ENCODE measurements around the gene CADM2.
A peak's percentile ranks its signal among the peaks of the same experiment; 100 is the strongest.

Gene CADM2

GRCh38 chr3:85576697-85577200 is 618.0 kb downstream of the CADM2 start:
- Histone ChIP-seq H3K36me3 (ENCODE audit: insufficient read depth, low read length) (no peaks in the 10 kb centered on the region), H3K4me2 (ENCODE audit: low read length) (no peak overlapping the region), H3K9ac (ENCODE audit: low read depth, low read length) (no peak overlapping the region), H3K27me3 (ENCODE audit: control insufficient read depth, insufficient read depth, low read length) (no peaks in the 10 kb centered on the region), H3K9me3 (replicated peaks; ENCODE audit: low read length) (no peaks in the 10 kb centered on the region), H3K4me3 (ENCODE audit: low read length) (no peak overlapping the region), H3K4me1 (ENCODE audit: control insufficient read depth, insufficient read depth, low read length) (peaks cover 18% of the 10 kb centered on the region)

DNA sequence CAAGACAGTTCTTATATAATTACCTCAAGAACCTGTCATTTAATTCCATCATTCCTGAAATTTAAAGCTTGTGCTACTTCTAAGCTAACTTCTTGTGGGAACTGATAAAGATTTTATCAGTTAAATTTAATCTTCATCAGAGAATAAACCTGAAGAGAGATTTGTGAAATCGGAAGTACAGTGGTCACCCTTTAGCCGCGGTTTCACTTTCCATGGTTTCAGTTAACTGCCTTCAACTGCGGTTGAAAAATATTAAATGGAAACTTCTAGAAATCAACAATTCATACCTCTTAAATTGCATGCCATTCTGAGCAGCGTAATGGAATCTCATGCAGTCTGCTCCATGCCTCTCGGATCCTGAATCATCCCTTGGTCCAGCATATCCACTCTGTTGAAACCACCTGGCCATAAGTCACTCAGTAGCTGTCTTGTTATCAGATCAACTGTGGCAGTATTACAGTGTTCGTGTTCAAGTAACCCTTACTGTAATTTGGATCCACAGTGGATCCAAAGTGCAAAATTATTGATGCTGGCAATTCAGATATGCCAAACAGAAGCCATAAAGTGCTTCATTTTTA is 626.1 kb downstream of the CADM2 start:
- no peaks in the 10 kb centered on the region for H3K27me3 ChIP-seq (ENCODE audit: control insufficient read depth, insufficient read depth, low read length)
- H3K4me3 ChIP-seq (ENCODE audit: low read length) = no peak overlapping the region
- no peak overlapping the region for H3K9ac ChIP-seq (ENCODE audit: low read depth, low read length)
- H3K4me2 ChIP-seq (ENCODE audit: low read length) = no peak overlapping the region
- no peaks in the 10 kb centered on the region for H3K36me3 ChIP-seq (ENCODE audit: insufficient read depth, low read length)
- H3K9me3 ChIP-seq (replicated peaks; ENCODE audit: low read length) = no peaks in the 10 kb centered on the region
- peaks cover 15% of the 10 kb centered on the region for H3K4me1 ChIP-seq (ENCODE audit: control insufficient read depth, insufficient read depth, low read length)

GRCh38 chr3:85586018-85586417 is 627.2 kb downstream of the CADM2 start:
- H3K4me1 ChIP-seq (ENCODE audit: control insufficient read depth, insufficient read depth, low read length) = peaks cover 16% of the 10 kb centered on the region
- H3K4me3 ChIP-seq (ENCODE audit: low read length) = no peak overlapping the region
- no peaks in the 10 kb centered on the region for H3K27me3 ChIP-seq (ENCODE audit: control insufficient read depth, insufficient read depth, low read length)
- H3K9me3 ChIP-seq (replicated peaks; ENCODE audit: low read length) = no peaks in the 10 kb centered on the region
- no peak overlapping the region for H3K9ac ChIP-seq (ENCODE audit: low read depth, low read length)
- H3K4me2 ChIP-seq (ENCODE audit: low read length) = no peak overlapping the region
- no peaks in the 10 kb centered on the region for H3K36me3 ChIP-seq (ENCODE audit: insufficient read depth, low read length)

DNA sequence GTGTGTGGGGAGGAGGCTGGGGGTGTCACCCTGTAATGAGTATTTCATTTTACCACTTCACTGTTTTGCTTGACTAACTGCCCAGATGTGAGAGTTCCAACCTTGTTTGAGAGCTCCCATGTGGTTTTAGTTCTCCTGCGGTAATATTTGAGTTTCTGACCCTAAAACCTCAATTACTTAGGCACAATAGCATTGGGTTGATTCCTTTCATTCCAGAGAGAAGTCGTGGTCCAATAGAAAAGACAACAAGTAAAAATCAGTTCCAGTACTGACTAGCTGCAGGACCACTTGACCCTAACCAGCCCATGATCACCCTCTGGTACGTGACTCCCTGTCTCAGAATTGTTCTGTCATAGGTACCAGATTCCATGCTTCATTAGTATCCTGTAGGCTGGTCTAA is 630.4 kb downstream of the CADM2 start:
- Histone ChIP-seq H3K27me3 (ENCODE audit: control insufficient read depth, insufficient read depth, low read length) (no peaks in the 10 kb centered on the region), H3K9me3 (replicated peaks; ENCODE audit: low read length) (no peaks in the 10 kb centered on the region), H3K4me3 (ENCODE audit: low read length) (no peak overlapping the region), H3K9ac (ENCODE audit: low read depth, low read length) (no peak overlapping the region), H3K4me2 (ENCODE audit: low read length) (peak overlapping the region; percentile 7), H3K4me1 (ENCODE audit: control insufficient read depth, insufficient read depth, low read length) (peaks cover 17% of the 10 kb centered on the region), H3K36me3 (ENCODE audit: insufficient read depth, low read length) (no peaks in the 10 kb centered on the region)

GRCh38 chr3:85591451-85591850 is 632.7 kb downstream of the CADM2 start:
- H3K36me3 ChIP-seq (ENCODE audit: insufficient read depth, low read length) = no peaks in the 10 kb centered on the region
- peaks cover 26% of the 10 kb centered on the region for H3K4me1 ChIP-seq (ENCODE audit: control insufficient read depth, insufficient read depth, low read length)
- H3K4me2 ChIP-seq (ENCODE audit: low read length) = no peak overlapping the region
- H3K9ac ChIP-seq (ENCODE audit: low read depth, low read length) = no peak overlapping the region
- H3K27me3 ChIP-seq (ENCODE audit: control insufficient read depth, insufficient read depth, low read length) = no peaks in the 10 kb centered on the region
- H3K9me3 ChIP-seq (replicated peaks; ENCODE audit: low read length) = no peaks in the 10 kb centered on the region
- H3K4me3 ChIP-seq (ENCODE audit: low read length) = no peak overlapping the region

DNA sequence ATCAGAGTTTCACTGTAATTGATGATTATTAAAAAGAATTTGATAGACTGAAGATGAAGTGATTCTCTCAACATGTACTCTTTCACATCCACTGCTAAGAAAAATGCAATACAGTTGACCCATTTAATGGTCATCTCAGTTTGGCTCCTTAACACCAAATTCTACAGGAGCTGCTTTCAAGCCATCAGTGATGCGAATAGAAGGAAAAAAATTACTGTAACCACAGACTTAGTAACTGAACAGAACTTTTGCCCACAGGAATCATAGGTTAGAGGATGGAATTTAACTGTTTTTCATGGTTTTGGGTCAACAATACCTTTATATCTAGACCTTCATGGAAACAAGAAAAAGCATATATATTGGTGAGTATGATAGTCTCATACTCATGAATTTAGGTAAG is 633.5 kb downstream of the CADM2 start:
- Histone ChIP-seq H3K4me1 (ENCODE audit: control insufficient read depth, insufficient read depth, low read length) (peaks cover 26% of the 10 kb centered on the region), H3K9ac (ENCODE audit: low read depth, low read length) (no peak overlapping the region), H3K4me3 (ENCODE audit: low read length) (no peak overlapping the region), H3K36me3 (ENCODE audit: insufficient read depth, low read length) (no peaks in the 10 kb centered on the region), H3K27me3 (ENCODE audit: control insufficient read depth, insufficient read depth, low read length) (no peaks in the 10 kb centered on the region), H3K9me3 (replicated peaks; ENCODE audit: low read length) (no peaks in the 10 kb centered on the region), H3K4me2 (ENCODE audit: low read length) (no peak overlapping the region)

- H3K4me2 ChIP-seq (ENCODE audit: low read length) = peak overlapping the region; percentile 34
- peaks cover 12% of the 10 kb centered on the region for H3K4me1 ChIP-seq (ENCODE audit: control insufficient read depth, insufficient read depth, low read length)
- H3K4me3 ChIP-seq (ENCODE audit: low read length) = no peak overlapping the region
- no peaks in the 10 kb centered on the region for H3K36me3 ChIP-seq (ENCODE audit: insufficient read depth, low read length)
- H3K27me3 ChIP-seq (ENCODE audit: control insufficient read depth, insufficient read depth, low read length) = no peaks in the 10 kb centered on the region
- H3K9me3 ChIP-seq (replicated peaks; ENCODE audit: low read length) = no peaks in the 10 kb centered on the region
- no peak overlapping the region for H3K9ac ChIP-seq (ENCODE audit: low read depth, low read length)
Observed at GRCh38 chr3:85594676-85595075, 635.9 kb downstream of the CADM2 start.

- Histone ChIP-seq H3K9ac (ENCODE audit: low read depth, low read length) (no peak overlapping the region), H3K27me3 (ENCODE audit: control insufficient read depth, insufficient read depth, low read length) (no peaks in the 10 kb centered on the region), H3K4me2 (ENCODE audit: low read length) (no peak overlapping the region), H3K36me3 (ENCODE audit: insufficient read depth, low read length) (no peaks in the 10 kb centered on the region), H3K4me3 (ENCODE audit: low read length) (no peak overlapping the region), H3K9me3 (replicated peaks; ENCODE audit: low read length) (no peaks in the 10 kb centered on the region), H3K4me1 (ENCODE audit: control insufficient read depth, insufficient read depth, low read length) (no peaks in the 10 kb centered on the region)
Observed at GRCh38 chr3:85603378-85603777, 644.6 kb downstream of the CADM2 start.

DNA sequence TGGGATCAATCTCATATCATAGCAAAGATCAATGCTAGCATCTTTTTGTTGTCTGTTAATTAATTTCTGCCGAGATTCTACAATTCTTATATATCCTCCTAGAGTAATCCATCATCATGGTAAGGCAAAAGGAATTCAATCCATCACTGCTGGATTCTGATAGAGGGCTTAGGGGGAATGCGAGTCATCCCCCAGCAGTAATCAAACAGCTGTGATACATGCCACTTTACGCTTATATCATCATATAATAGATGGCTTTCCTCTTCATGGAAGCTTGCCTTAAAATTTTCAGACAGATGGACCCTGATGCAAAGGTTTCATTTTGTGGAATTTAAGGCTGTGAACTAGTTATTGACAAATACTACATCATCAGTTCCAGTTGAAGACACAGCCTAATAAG is 645.9 kb downstream of the CADM2 start:
- Histone ChIP-seq H3K27me3 (ENCODE audit: control insufficient read depth, insufficient read depth, low read length) (no peaks in the 10 kb centered on the region), H3K4me2 (ENCODE audit: low read length) (no peak overlapping the region), H3K9ac (ENCODE audit: low read depth, low read length) (no peak overlapping the region), H3K9me3 (replicated peaks; ENCODE audit: low read length) (no peaks in the 10 kb centered on the region), H3K4me1 (ENCODE audit: control insufficient read depth, insufficient read depth, low read length) (no peaks in the 10 kb centered on the region), H3K36me3 (ENCODE audit: insufficient read depth, low read length) (no peaks in the 10 kb centered on the region), H3K4me3 (ENCODE audit: low read length) (no peak overlapping the region)

- no peaks in the 10 kb centered on the region for H3K27me3 ChIP-seq (ENCODE audit: control insufficient read depth, insufficient read depth, low read length)
- no peaks in the 10 kb centered on the region for H3K4me1 ChIP-seq (ENCODE audit: control insufficient read depth, insufficient read depth, low read length)
- no peak overlapping the region for H3K4me2 ChIP-seq (ENCODE audit: low read length)
- H3K9me3 ChIP-seq (replicated peaks; ENCODE audit: low read length) = no peaks in the 10 kb centered on the region
- no peak overlapping the region for H3K9ac ChIP-seq (ENCODE audit: low read depth, low read length)
- H3K4me3 ChIP-seq (ENCODE audit: low read length) = no peak overlapping the region
- no peaks in the 10 kb centered on the region for H3K36me3 ChIP-seq (ENCODE audit: insufficient read depth, low read length)
Observed at GRCh38 chr3:85605066-85605465, 646.3 kb downstream of the CADM2 start.

DNA sequence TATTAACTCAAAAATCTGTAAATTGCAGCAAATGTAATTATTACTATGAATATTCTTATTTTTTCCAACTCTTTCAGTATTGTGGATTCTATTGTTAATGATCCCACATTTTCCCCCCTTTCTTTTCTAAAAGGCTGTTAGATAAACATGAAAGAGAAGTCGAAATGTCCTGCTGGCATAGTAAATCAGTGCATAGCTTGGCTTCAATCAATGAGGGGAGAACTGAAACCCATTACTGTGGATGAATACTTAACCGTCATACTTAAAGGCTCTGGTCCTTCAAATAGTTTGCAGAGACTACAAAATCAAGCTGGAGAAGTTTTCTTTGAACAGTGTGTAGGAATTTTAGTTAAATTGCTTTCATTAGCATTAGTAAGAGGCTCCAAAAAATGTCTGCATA is 667.9 kb downstream of the CADM2 start:
- Histone ChIP-seq H3K9ac (ENCODE audit: low read depth, low read length) (no peak overlapping the region), H3K9me3 (replicated peaks; ENCODE audit: low read length) (no peaks in the 10 kb centered on the region), H3K4me2 (ENCODE audit: low read length) (no peak overlapping the region), H3K27me3 (ENCODE audit: control insufficient read depth, insufficient read depth, low read length) (no peaks in the 10 kb centered on the region), H3K4me1 (ENCODE audit: control insufficient read depth, insufficient read depth, low read length) (no peaks in the 10 kb centered on the region), H3K36me3 (ENCODE audit: insufficient read depth, low read length) (no peaks in the 10 kb centered on the region), H3K4me3 (ENCODE audit: low read length) (no peak overlapping the region)

GRCh38 chr3:85627932-85628331 is 669.1 kb downstream of the CADM2 start:
- Histone ChIP-seq H3K4me1 (ENCODE audit: control insufficient read depth, insufficient read depth, low read length) (no peaks in the 10 kb centered on the region), H3K4me3 (ENCODE audit: low read length) (no peak overlapping the region), H3K4me2 (ENCODE audit: low read length) (no peak overlapping the region), H3K27me3 (ENCODE audit: control insufficient read depth, insufficient read depth, low read length) (no peaks in the 10 kb centered on the region), H3K36me3 (ENCODE audit: insufficient read depth, low read length) (no peaks in the 10 kb centered on the region), H3K9ac (ENCODE audit: low read depth, low read length) (no peak overlapping the region), H3K9me3 (replicated peaks; ENCODE audit: low read length) (no peaks in the 10 kb centered on the region)
